ENCODE measurements around the gene STIP1.

Gene STIP1

DNA sequence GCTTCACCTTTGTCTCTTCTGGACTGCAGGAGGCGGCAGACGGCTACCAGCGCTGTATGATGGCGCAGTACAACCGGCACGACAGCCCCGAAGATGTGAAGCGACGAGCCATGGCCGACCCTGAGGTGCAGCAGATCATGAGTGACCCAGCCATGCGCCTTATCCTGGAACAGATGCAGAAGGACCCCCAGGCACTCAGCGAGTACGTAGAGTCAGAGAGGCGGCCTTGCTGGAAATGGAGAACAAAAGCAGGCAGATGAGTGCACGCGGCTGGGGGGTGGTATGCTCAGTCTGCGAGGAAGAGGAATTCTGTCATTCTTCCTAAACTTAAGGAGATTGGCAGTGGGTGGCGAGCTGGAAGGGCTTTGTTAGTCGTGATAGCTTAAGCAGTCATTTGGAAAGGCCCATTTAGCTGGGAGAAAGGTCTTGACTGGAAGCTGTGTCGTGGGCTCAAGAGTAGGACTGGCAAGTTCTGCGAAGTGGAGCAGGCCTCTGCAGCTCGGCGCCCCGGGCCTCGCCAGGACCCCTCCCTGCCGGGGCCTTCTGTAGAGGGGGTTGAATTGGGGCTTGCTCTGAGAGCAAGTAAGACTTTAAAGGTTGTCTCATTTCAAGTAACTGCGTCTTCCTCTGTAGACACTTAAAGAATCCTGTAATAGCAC lies 17.6 kb downstream of the STIP1 start:
- no peak for DNase-seq

- DNase-seq = no peak
Observed at GRCh38 chr11:64204080-64204440, 18.1 kb downstream of the STIP1 start.

GRCh38 chr11:64204464-64204989 lies 18.6 kb downstream of the STIP1 start:
- peak; percentile 76 for DNase-seq

- peak; percentile 90 for DNase-seq
Observed at GRCh38 chr11:64206457-64207255, 20.7 kb downstream of the STIP1 start, which contains the start of gene FERMT3. Gene FERMT3, plus strand, starts transcription at chr11:64206721. Its CDS starts 644 bp downstream, at chr11:64207365.

- peak; percentile 90 for DNase-seq
Observed at GRCh38 chr11:64207256-64208085, 21.5 kb downstream of the STIP1 start.

DNA sequence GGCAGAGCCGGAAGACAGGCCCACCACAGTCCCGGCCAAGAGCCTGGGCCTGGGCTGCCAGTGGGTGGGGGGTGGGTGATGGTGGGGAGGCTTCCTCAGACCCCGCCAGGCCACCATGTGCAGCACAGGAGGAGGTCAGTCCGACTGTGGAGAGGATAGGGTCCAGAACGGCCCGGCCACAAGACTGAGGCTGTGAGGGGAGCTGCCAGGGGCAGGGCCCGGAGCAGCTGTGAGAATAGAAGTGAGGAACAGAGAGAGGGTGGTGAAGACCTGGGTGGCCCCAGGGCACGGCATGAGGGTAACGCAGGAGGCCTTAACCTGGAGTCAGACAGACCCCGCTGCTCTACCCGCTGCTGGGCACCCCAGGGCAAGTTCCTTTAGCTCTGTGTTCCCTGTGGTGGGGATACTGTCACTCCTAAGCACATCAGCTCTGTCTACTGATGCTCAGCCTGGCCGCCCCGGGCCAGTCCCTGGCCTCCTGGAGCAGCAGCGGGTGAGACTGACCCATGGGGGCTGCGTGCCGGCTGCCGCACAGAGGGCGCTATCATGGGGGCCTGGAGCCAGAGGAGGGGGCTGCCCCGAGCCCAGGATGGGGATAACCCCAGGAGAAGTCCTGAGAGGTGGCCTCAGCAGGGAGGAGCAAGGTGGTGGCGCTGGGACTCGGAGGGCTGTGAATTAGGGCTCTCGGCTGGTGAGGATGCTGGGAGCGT lies 22.3 kb downstream of the STIP1 start:
- no peak for DNase-seq

DNA sequence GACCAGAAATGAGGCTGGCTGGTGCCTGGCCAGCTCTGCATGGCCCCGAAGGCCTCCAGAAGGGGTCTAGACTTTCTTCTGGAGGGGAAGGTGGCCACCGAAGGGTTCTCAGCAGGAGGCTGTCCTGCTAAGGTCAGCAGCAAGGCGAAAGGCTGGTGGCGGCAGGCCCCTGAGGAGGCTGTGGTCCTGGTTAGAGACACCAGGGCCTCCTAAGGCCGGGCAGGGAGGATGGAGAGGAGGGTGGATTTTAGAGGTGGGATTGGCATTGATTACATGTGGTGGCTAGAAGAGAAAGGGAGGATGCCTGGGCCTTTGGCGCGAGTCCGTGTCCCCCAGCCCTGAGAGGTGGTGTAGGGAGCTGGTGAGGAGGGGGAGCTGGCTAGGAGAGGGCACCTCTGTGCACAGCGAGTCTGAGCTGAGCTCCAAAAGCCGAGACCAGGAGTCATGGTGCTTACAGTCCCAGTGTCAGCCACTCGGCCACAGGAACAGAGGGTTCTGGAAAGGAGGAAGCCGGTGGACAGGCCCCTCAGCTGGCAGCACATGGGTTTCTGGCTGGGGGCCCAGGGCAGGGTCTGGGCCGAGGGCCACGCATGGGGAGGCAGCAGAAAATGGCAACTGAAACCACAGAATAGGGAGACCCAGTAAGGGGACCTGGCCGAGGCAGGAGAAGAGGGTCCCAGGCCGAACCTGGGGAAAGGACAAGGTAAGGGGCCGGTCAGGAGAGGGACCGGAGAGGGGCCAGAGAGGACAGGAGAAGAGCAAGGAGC lies 23.0 kb downstream of the STIP1 start:
- no peak for DNase-seq

- no peak for DNase-seq
Observed at GRCh38 chr11:64209563-64209843, 23.5 kb downstream of the STIP1 start.

- no peak for DNase-seq
Observed at GRCh38 chr11:64210301-64211020, 24.5 kb downstream of the STIP1 start.

DNA sequence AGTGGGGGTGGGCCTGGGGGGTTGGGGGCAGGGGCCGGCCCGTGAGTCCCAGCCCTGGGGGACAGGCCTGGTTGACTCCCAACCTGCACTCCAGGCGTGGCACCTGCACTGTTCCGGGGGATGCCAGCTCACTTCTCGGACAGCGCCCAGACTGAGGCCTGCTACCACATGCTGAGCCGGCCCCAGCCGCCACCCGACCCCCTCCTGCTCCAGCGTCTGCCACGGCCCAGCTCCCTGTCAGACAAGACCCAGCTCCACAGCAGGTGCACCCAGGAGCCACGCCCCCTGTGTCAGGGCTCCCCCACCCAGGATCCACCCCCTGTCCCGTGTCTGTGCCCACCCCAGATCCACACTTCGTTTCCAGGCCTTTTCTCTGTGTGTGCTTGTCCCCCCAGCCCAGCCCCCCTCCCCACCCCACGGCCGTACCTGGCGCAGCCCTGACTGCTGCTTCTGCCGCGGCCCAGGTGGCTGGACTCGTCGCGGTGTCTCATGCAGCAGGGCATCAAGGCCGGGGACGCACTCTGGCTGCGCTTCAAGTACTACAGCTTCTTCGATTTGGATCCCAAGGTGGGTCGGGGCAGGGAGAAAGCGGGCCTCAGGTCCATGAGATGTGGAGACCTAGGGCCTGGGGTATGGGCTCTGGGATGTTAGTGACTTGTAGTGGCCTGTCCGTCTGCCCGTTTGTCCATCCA lies 25.4 kb downstream of the STIP1 start:
- no peak for DNase-seq

GRCh38 chr11:64216879-64217278 lies 30.9 kb downstream of the STIP1 start:
- DNase-seq = no peak

DNA sequence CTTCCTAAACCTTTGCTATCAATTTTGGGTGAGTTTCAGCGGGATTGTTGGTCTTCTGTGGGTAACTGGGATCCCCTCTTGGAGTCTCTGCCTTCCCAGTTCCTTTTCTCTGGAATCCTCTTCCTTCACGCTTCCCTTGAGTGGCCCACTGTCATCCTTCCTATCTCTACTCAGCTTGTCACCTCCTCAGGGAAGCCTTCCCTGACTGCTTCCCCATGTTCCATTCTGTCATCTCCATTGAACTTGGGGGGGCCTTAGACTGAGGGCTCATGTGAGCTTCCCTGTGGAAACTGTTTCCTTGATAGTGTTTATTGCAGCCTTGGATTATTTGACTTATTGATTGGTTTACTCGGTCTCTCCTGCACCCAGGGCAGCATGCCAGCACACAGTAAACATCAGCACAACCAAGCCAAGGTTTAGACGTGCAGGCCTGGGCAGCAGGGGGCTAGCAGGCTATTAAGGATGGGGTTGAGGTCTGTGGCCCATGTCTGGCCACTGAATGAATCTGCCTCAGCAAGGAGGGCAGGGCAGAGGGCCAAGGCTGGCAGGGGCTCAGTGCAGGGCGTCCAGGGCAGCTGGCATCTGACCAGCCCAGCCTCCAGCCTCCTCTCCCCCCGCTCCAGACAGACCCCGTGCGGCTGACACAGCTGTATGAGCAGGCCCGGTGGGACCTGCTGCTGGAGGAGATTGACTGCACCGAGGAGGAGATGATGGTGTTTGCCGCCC lies 32.8 kb downstream of the STIP1 start:
- DNase-seq = no peak

DNA sequence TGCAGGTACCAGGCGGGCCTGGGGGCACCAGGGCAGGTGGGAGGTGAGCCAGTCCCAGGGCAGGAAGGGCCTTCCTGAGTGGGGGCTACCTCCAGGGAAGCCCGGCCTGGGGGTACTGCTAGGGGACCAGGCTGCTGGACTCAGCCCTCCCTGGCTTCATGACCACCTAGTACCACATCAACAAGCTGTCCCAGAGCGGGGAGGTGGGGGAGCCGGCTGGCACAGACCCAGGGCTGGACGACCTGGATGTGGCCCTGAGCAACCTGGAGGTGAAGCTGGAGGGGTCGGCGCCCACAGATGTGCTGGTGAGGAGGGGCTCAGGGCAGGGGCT lies 33.3 kb downstream of the STIP1 start:
- DNase-seq = no peak

- DNase-seq = no peak
Observed at GRCh38 chr11:64219755-64220154, 33.8 kb downstream of the STIP1 start.

- no peak for DNase-seq
Observed at GRCh38 chr11:64220271-64220670, 34.3 kb downstream of the STIP1 start.

DNA sequence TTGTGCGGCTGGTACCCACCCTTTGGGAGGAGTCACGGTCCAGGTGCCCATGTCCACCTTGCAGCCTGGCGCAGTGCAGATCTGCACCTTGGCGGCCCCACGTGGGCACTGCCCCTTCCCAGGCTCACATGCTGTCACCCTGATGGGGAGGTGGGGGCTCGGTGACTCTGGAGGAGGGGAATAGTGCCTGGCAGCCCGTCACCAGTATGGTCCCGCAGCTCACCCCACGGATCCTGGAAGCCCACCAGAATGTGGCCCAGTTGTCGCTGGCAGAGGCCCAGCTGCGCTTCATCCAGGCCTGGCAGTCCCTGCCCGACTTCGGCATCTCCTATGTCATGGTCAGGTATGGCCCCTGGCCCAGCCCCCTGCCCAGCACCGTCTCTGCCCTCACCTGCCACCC lies 34.8 kb downstream of the STIP1 start:
- no peak for DNase-seq

- no peak for DNase-seq
Observed at GRCh38 chr11:64222651-64223000, 36.7 kb downstream of the STIP1 start.

- DNase-seq = no peak
Observed at GRCh38 chr11:64223001-64223651, 37.2 kb downstream of the STIP1 start.

DNA sequence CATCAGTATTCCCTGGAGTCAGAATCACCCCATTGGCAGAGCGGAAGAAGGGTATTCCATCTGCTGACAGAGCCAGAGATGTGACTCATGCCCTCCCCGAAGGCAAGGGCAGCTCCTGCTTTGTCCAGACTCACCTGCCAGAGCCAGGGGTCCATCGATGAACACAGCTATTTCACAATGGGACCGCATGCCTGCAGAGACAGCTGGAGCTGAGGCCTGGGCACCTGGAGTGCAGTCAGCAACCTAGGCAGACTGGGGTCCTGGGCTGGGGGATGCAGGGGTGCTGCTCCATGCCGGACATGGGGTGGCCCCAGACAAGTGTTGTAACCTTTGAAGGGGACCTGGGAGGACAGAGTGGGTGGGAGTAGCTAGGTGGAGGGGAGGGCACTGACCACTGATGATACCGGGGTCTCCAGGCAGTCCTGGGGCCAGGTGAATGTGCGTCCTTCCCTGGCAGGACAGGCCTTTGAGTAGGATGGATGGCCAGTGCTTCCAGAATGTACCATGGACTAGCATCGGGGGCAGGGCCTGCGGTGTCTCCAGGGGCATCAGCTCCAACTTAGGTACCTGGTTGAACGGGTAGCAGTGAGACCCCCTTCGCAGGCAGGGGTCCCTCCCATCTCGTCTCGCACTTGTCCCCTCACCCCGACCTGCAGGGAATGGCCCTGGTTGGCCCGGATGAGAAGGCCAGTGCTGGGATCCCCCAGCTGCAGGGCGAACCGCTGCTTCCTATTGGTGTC lies 38.4 kb downstream of the STIP1 start:
- DNase-seq = no peak
